ENCODE measurements around the gene TRAF3. TPM values are rescaled to one million over a fixed set of nuclear protein-coding genes. Genes with fewer than 3 reads are reported as not detected.

TRAF3 gene
- total RNA-seq, 1 experiment from 2014 or later: 37.6 TPM

DNA sequence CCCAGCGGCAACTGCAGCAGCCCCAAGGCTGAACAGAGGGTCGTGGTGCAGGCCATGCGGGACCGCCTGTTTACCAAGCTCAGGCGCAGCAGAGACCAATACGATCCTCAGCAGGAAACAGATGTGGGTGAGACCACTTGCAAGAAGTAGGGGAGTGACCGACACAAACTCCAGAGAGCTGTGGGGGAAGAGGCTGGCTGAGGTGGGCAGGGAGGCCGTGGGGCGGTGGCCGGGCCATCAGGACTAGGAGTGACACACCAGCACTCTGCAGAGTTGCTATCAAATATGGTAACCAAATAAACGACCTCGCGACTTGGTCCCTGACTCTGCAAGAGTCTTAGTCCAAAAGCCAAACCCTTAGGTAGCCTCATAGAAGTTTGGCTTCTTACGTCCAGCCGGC is 175.9 kb downstream of the TRAF3 start:
- no peak for TF ChIP-seq POLR2AphosphoS5 (IDR thresholded peaks at IDR 0.05; ENCODE audit: low read depth, low read length)
- no peak for TF ChIP-seq TCF7L2 (IDR thresholded peaks at IDR 0.05; ENCODE audit: low read depth, low read length)
- no peak for TF ChIP-seq SIN3A (IDR thresholded peaks at IDR 0.05; ENCODE audit: borderline replicate concordance, insufficient read depth, low read depth, low read length)
- TF ChIP-seq, protein P1, sequence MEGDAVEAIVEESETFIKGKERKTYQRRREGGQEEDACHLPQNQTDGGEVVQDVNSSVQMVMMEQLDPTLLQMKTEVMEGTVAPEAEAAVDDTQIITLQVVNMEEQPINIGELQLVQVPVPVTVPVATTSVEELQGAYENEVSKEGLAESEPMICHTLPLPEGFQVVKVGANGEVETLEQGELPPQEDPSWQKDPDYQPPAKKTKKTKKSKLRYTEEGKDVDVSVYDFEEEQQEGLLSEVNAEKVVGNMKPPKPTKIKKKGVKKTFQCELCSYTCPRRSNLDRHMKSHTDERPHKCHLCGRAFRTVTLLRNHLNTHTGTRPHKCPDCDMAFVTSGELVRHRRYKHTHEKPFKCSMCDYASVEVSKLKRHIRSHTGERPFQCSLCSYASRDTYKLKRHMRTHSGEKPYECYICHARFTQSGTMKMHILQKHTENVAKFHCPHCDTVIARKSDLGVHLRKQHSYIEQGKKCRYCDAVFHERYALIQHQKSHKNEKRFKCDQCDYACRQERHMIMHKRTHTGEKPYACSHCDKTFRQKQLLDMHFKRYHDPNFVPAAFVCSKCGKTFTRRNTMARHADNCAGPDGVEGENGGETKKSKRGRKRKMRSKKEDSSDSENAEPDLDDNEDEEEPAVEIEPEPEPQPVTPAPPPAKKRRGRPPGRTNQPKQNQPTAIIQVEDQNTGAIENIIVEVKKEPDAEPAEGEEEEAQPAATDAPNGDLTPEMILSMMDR (IDR thresholded peaks at IDR 0.05): no peak
- TF ChIP-seq, protein P2, sequence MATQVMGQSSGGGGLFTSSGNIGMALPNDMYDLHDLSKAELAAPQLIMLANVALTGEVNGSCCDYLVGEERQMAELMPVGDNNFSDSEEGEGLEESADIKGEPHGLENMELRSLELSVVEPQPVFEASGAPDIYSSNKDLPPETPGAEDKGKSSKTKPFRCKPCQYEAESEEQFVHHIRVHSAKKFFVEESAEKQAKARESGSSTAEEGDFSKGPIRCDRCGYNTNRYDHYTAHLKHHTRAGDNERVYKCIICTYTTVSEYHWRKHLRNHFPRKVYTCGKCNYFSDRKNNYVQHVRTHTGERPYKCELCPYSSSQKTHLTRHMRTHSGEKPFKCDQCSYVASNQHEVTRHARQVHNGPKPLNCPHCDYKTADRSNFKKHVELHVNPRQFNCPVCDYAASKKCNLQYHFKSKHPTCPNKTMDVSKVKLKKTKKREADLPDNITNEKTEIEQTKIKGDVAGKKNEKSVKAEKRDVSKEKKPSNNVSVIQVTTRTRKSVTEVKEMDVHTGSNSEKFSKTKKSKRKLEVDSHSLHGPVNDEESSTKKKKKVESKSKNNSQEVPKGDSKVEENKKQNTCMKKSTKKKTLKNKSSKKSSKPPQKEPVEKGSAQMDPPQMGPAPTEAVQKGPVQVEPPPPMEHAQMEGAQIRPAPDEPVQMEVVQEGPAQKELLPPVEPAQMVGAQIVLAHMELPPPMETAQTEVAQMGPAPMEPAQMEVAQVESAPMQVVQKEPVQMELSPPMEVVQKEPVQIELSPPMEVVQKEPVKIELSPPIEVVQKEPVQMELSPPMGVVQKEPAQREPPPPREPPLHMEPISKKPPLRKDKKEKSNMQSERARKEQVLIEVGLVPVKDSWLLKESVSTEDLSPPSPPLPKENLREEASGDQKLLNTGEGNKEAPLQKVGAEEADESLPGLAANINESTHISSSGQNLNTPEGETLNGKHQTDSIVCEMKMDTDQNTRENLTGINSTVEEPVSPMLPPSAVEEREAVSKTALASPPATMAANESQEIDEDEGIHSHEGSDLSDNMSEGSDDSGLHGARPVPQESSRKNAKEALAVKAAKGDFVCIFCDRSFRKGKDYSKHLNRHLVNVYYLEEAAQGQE (IDR thresholded peaks at IDR 0.05; ENCODE audit: insufficient read depth in 1 of 2, low read depth in 2 of 2, low read length in 1 of 2): no peak
- Histone ChIP-seq H3K27ac (ENCODE audit: low read length) (no peak overlapping the region), H3K36me3 (ENCODE audit: control insufficient read depth, insufficient read depth, low read length) (no peaks in the 10 kb centered on the region; the same call in 1 of the 2 replicates), H3K4me1 (ENCODE audit: control insufficient read depth, insufficient read depth, low read length) (no peaks in the 10 kb centered on the region), H3K4me3 (ENCODE audit: low read depth in 2 of 2, low read length in 2 of 2) (no peak overlapping the region), H3K9me3 (ENCODE audit: control insufficient read depth, insufficient read depth, low read depth, low read length) (no peaks in the 10 kb centered on the region), H3K27me3 (ENCODE audit: control insufficient read depth, insufficient read depth, low read length) (no peaks in the 10 kb centered on the region)
- no TSS peak for BruUV-seq (replicated peaks)
- ATAC-seq: no peak
- ChIA-PET POLR2A (no interaction called here), CTCF (no interaction called here)
- intact Hi-C loops (cut with micrococcal nuclease; ENCODE audit: unreplicated experiment): no loop called here
- in situ Hi-C loops (cut with HindIII; ENCODE audit: low pct_unique_long_range_greater_than_20kb, low sequenced_read_pairs): no loop called here
- DNase-seq (ENCODE audit: low read depth, low spot score): no peak

DNA sequence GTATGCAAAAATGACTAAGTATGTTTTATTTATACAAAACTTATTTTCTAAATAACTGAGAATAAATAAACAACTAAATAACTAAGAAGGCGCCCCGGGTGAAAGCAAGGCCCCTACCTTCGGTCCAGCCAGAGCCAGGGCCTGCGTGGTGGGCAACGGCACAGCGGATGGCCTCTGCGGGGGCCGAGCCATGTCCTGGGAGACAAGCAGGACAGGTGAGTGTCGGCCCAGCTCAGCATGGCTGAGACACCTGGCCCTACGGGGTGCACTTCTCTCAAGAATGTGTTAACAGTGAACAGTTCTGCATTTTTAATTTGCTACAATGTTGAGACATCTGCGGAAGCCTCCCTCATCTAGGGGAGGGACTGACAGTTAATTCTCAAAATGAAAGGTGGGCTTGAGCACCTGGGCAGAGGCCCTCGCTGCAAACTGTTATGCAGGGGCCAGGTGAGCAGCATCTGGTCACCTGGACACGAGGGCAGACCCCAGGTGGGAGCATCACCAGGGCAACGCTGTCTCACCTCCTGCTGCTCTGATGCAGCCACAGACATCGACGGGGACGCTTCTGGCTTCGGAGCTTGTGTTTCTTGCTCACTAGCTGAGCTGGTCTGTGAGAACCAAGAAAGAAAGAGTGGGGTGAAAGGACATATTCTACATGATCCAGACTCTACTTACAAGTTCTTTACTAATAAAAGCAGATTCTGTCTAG is 177.0 kb downstream of the TRAF3 start:
- CTCF ChIA-PET: no interaction called here
- TF ChIP-seq SIN3A (IDR thresholded peaks at IDR 0.05; ENCODE audit: borderline replicate concordance, insufficient read depth, low read depth, low read length) (no peak), POLR2AphosphoS5 (IDR thresholded peaks at IDR 0.05; ENCODE audit: low read depth, low read length) (no peak), TCF7L2 (IDR thresholded peaks at IDR 0.05; ENCODE audit: low read depth, low read length) (no peak)
- TF ChIP-seq, protein P2 (IDR thresholded peaks at IDR 0.05; ENCODE audit: insufficient read depth in 1 of 2, low read depth in 2 of 2, low read length in 1 of 2): no peak
- TF ChIP-seq, protein P1 (IDR thresholded peaks at IDR 0.05): no peak
- no peaks in the 10 kb centered on the region for H3K9me3 ChIP-seq (ENCODE audit: control insufficient read depth, insufficient read depth, low read depth, low read length)
- H3K4me1 ChIP-seq (ENCODE audit: control insufficient read depth, insufficient read depth, low read length): no peaks in the 10 kb centered on the region
- ATAC-seq (no peak), DNase-seq (ENCODE audit: low read depth, low spot score) (no peak)
- intact Hi-C loops (cut with micrococcal nuclease; ENCODE audit: unreplicated experiment): no loop called here
- no TSS peak for BruUV-seq (replicated peaks)
- in situ Hi-C loops (cut with HindIII; ENCODE audit: low pct_unique_long_range_greater_than_20kb, low sequenced_read_pairs): no loop called here
- no peak overlapping the region for H3K4me3 ChIP-seq (ENCODE audit: low read depth in 2 of 2, low read length in 2 of 2)
- no peak overlapping the region for H3K27ac ChIP-seq (ENCODE audit: low read length)
- H3K36me3 ChIP-seq (ENCODE audit: control insufficient read depth, insufficient read depth, low read length): no peaks in the 10 kb centered on the region; the same call in 1 of the 2 replicates
- no peaks in the 10 kb centered on the region for H3K27me3 ChIP-seq (ENCODE audit: control insufficient read depth, insufficient read depth, low read length)
- POLR2A ChIA-PET: no interaction called here

All from Panc1 (cell line).